H1 (cell line): ENCODE results near the gene ISM1. TPM values are rescaled to one million over a fixed set of nuclear protein-coding genes. Genes with fewer than 3 reads are reported as not detected.

Source experiments
- CTCF ChIA-PET: fragments of 300-600 bp; sonication (Branson Sonifier 250); formaldehyde crosslinking; loops from one replicate; lab custom pipeline; 2021; ENCODE audit not compliant: partially characterized antibody; lab: Charles Lee
- POLR2A ChIA-PET: fragments of 300-600 bp; sonication (Branson Sonifier 250); formaldehyde crosslinking; loops from one replicate; lab custom pipeline; 2021; ENCODE audit warnings: inconsistent platforms; ENCODE audit not compliant: partially characterized antibody; lab: Charles Lee
- DNase-seq, 2 experiments: peaks; one replicate each; pipeline versions ENCODE4 v3.0.0 to v3.0.0-alpha.2; 2010 to 2022; ENCODE audit warnings: low spot score in 2 of 2, low read depth in 1 of 2, mixed read lengths in 1 of 2
- FAIRE-seq: peaks from 2 replicates; lab custom pipeline; 2011; peaks lifted over from hg19 to GRCh38; lab: Jason Lieb, UNC
- H2AFZ ChIP-seq: 2 replicates; pipeline ENCODE4 v1.8.1; 2012; ENCODE audit warnings: low read length, inconsistent platforms
- H2AK5ac ChIP-seq: 2 replicates; pipeline ENCODE4 v1.6.1; 2013; ENCODE audit warnings: low read depth, low read length
- H2BK120ac ChIP-seq: replicated peaks from 2 replicates; pipeline ENCODE3; 2013; ENCODE audit warnings: low read depth, low read length, inconsistent platforms
- H2BK12ac ChIP-seq: 2 replicates; pipeline ENCODE4 v1.6.1; 2013; ENCODE audit warnings: low read depth, low read length
- H2BK15ac ChIP-seq: 2 replicates; pipeline ENCODE4 v1.6.1; 2013; ENCODE audit warnings: low read length
- H2BK20ac ChIP-seq: 2 replicates; pipeline ENCODE4 v1.6.1; 2013; ENCODE audit warnings: low read length
- H2BK5ac ChIP-seq: 2 replicates; pipeline ENCODE4 v1.6.1; 2013; ENCODE audit warnings: low read depth, low read length
- H3K14ac ChIP-seq: 2 replicates; pipeline ENCODE4 v1.6.1; 2013; ENCODE audit warnings: inconsistent platforms; ENCODE audit not compliant: insufficient read length
- H3K18ac ChIP-seq: 2 replicates; pipeline ENCODE4 v1.6.1; 2013; ENCODE audit warnings: low read length; ENCODE audit errors: extremely low read depth
- H3K23ac ChIP-seq: 2 replicates; pipeline ENCODE4 v1.6.1; 2013; ENCODE audit warnings: inconsistent platforms; ENCODE audit not compliant: insufficient read length
- H3K23me2 ChIP-seq: 2 replicates; pipeline ENCODE4 v1.6.1; 2013; ENCODE audit warnings: low read depth, low read length
- H3K27ac ChIP-seq: 2 replicates; pipeline ENCODE4 v1.6.1; 2011; ENCODE audit warnings: low read depth, low read length, inconsistent platforms
- H3K27me3 ChIP-seq, 4 experiments: replicated peaks in 1 of 4; 1 replicate in 1 of 4; 2 replicates in 3 of 4; pipeline versions ENCODE4 v1.6.1 to v1.8.1; 2011 to 2013; ENCODE audit warnings: low read length in 3 of 4, mild to moderate bottlenecking in 3 of 4, inconsistent platforms in 2 of 4, mixed read lengths in 2 of 4, moderate library complexity in 1 of 4; ENCODE audit not compliant: control insufficient read depth in 3 of 4, insufficient read depth in 3 of 4; ENCODE audit errors: extremely low read depth in 1 of 4
- H3K36me3 ChIP-seq, 4 experiments: 2 replicates each; pipeline versions ENCODE4 v1.6.1 to v1.8.1; 2011 to 2013; ENCODE audit warnings: mild to moderate bottlenecking in 4 of 4, low read length in 3 of 4, moderate library complexity in 2 of 4, control low read depth in 1 of 4, inconsistent platforms in 1 of 4; ENCODE audit not compliant: insufficient read depth in 4 of 4, control insufficient read depth in 2 of 4
- H3K4ac ChIP-seq: replicated peaks from 2 replicates; pipeline ENCODE3; 2013; ENCODE audit warnings: low read length, low read depth, mixed read lengths, inconsistent platforms; ENCODE audit not compliant: insufficient read length
- H3K4me1 ChIP-seq, 4 experiments: replicated peaks in 1 of 4; 1 replicate in 1 of 4; 2 replicates in 3 of 4; pipeline versions ENCODE4 v1.6.1 to v1.8.1; 2011 to 2013; ENCODE audit warnings: low read length in 3 of 4, inconsistent platforms in 2 of 4, mixed read lengths in 1 of 4; ENCODE audit not compliant: insufficient read depth in 4 of 4, control insufficient read depth in 3 of 4
- H3K4me2 ChIP-seq, 2 experiments: 2 replicates each; pipeline versions ENCODE4 v1.6.1 to v1.8.1; 2011 to 2013; ENCODE audit warnings: low read depth in 2 of 2, low read length in 2 of 2, control low read depth in 1 of 2, inconsistent platforms in 1 of 2, mild to moderate bottlenecking in 1 of 2; ENCODE audit not compliant: insufficient read depth in 1 of 2
- H3K4me3 ChIP-seq, 4 experiments: fragments of 200-600, 300-600 bp in 1 of 4; sonication (generic), shearing (Covaris generic), sonication (Bioruptor Twin) in 1 of 4; 2 replicates each; pipeline versions ENCODE4 v1.5.1 to v1.8.1; 2011 to 2016; ENCODE audit warnings: low read length in 4 of 4, low read depth in 3 of 4, control low read depth in 2 of 4, inconsistent platforms in 2 of 4, mild to moderate bottlenecking in 2 of 4, mixed read lengths in 1 of 4, moderate library complexity in 1 of 4; ENCODE audit not compliant: insufficient read depth in 2 of 4; ENCODE audit errors: extremely low read depth in 1 of 4
- H3K56ac ChIP-seq: replicated peaks from 2 replicates; pipeline ENCODE3; 2013; ENCODE audit warnings: low read depth, mild to moderate bottlenecking, mixed read lengths, low read length, inconsistent platforms; ENCODE audit not compliant: insufficient read length
- H3K79me1 ChIP-seq: 2 replicates; pipeline ENCODE4 v1.6.1; 2013; ENCODE audit warnings: low read depth, low read length, control low read depth
- H3K79me2 ChIP-seq, 2 experiments: 2 replicates each; pipeline versions ENCODE4 v1.6.1 to v1.8.1; 2012 to 2013; ENCODE audit warnings: low read length in 2 of 2, mild to moderate bottlenecking in 2 of 2, inconsistent platforms in 1 of 2; ENCODE audit not compliant: insufficient read depth in 2 of 2, control insufficient read depth in 1 of 2
- H3K9ac ChIP-seq, 4 experiments: replicated peaks in 1 of 4; 1 replicate in 1 of 4; 2 replicates in 3 of 4; pipeline versions ENCODE4 v1.6.1 to v1.8.1; 2011 to 2013; ENCODE audit warnings: low read depth in 3 of 4, low read length in 3 of 4, control low read depth in 2 of 4, mild to moderate bottlenecking in 2 of 4, moderate library complexity in 2 of 4, inconsistent platforms in 1 of 4; ENCODE audit errors: extremely low read depth in 1 of 4
- H3K9me3 ChIP-seq, 2 experiments: 2 replicates each; pipeline versions ENCODE4 v1.6.1 to v1.8.1; 2012 to 2013; ENCODE audit warnings: mild to moderate bottlenecking in 2 of 2, moderate library complexity in 2 of 2, control low read depth in 1 of 2, inconsistent platforms in 1 of 2, low read depth in 1 of 2, low read length in 1 of 2, mixed read lengths in 1 of 2; ENCODE audit not compliant: insufficient read depth in 2 of 2
- H4K20me1 ChIP-seq, 2 experiments: replicated peaks in 1 of 2; 2 replicates each; pipeline versions ENCODE3 to v1.8.1; 2011 to 2013; ENCODE audit warnings: inconsistent platforms in 2 of 2, low read length in 2 of 2, mild to moderate bottlenecking in 1 of 2; ENCODE audit not compliant: insufficient read depth in 2 of 2, control insufficient read depth in 1 of 2
- H4K5ac ChIP-seq: 2 replicates; pipeline ENCODE4 v1.6.1; 2013; ENCODE audit warnings: low read length, low read depth, mixed read lengths, inconsistent platforms; ENCODE audit not compliant: insufficient read length
- H4K8ac ChIP-seq: 2 replicates; pipeline ENCODE4 v1.8.0; 2013; ENCODE audit warnings: mild to moderate bottlenecking, moderate library complexity, low read length, inconsistent platforms; ENCODE audit not compliant: insufficient read depth; ENCODE audit errors: extremely low read depth
- H4K91ac ChIP-seq: replicated peaks from 2 replicates; pipeline ENCODE3; 2013; ENCODE audit warnings: low read length, mixed read lengths, inconsistent platforms; ENCODE audit not compliant: insufficient read length
- ATF3 ChIP-seq: IDR thresholded peaks from 2 replicates; pipeline ENCODE4 v1.6.1; 2011; ENCODE audit warnings: low read depth, mild to moderate bottlenecking, low read length; ENCODE audit not compliant: insufficient read depth
- CHD1 ChIP-seq: IDR thresholded peaks from 2 replicates; pipeline ENCODE4 v1.6.1; 2012; ENCODE audit warnings: low read depth, low read length, improper control_type of control experiment
- NRF1 ChIP-seq: IDR thresholded peaks from 2 replicates; pipeline ENCODE4 v1.6.1; 2011; ENCODE audit warnings: mild to moderate bottlenecking, low read depth, low read length, improper control_type of control experiment
- WGBS, 2 experiments: shearing (Covaris generic) in 1 of 2; methylation state at CpG; one replicate each; pipeline versions ENCODE4 v1.1.6 to v1.1.7; 2013 to 2015; ENCODE audit warnings: low lambda C conversion rate in 2 of 2, mixed read lengths in 2 of 2, inconsistent platforms in 1 of 2, low coverage in 1 of 2, missing lambda C conversion rate in 1 of 2; ENCODE audit not compliant: insufficient replicate concordance in 2 of 2, insufficient coverage in 1 of 2, insufficient read length in 1 of 2; ENCODE audit errors: extremely low coverage in 1 of 2, missing lambda C conversion rate in 1 of 2; 5-methylcytosine and 5-hydroxymethylcytosine counted together
- polyA plus RNA-seq, 7 experiments: library from polyadenylated mRNA; depleted of rRNA in 3 of 7; stranded (reverse) in 5 of 7; unstranded in 2 of 7; fragments of >200 nt in 5 of 7; fragments of 200-250 nt in 2 of 7; gene quantifications; 1 replicate in 5 of 7; 2 replicates in 1 of 7; 4 replicates in 1 of 7; pipeline versions ENCODE4 v1.2.1 to v1.2.3, GENCODE V29; 2011 to 2013; ENCODE audit warnings: missing spikeins in 2 of 7, mixed read lengths in 2 of 7
- total RNA-seq: library from RNA; stranded (reverse); fragmentation: NEBNext Ultra II Directional; extraction: Animal tissue kit (Norgen Biotek cat#: 25700); gene quantifications from 2 replicates; pipeline ENCODE4 v1.2.1, GENCODE V29; 2021

The ISM1 gene
- total and polyA plus RNA-seq, 2 of the 8 experiments (the other 6 are each of a cell fraction or from before 2014, with no cell fraction given) = 0.62 to 0.97 TPM

- Histone ChIP-seq H3K9ac (no peak overlapping the region), H2AK5ac (no peak overlapping the region), H2BK5ac (no peak overlapping the region), H3K27ac (no peak overlapping the region), H4K20me1 (no peaks in the 10 kb centered on the region), H4K91ac (no peak overlapping the region), H3K27me3 (no peaks in the 10 kb centered on the region), H2BK120ac (no peak overlapping the region), H3K4me1 (peaks cover 0 to 2% (median 0%) of the 10 kb centered on the region in 4 experiments; a peak in 2 of 7 replicates), H3K14ac (no peak overlapping the region), H3K23ac (no peak overlapping the region), H3K4me3 (no peak overlapping the region), H2BK20ac (no peak overlapping the region), H4K8ac (no peak overlapping the region), H3K36me3 (no peaks in the 10 kb centered on the region), H3K9me3 (no peaks in the 10 kb centered on the region), H3K79me1 (no peaks in the 10 kb centered on the region), H2BK15ac (no peak overlapping the region), H4K5ac (no peak overlapping the region), H3K18ac (no peak overlapping the region), H3K23me2 (peaks cover 3% of the 10 kb centered on the region), H3K4ac (no peak overlapping the region), H3K4me2 (no peak overlapping the region), H3K56ac (no peak overlapping the region), H2BK12ac (0 out of 2 replicates have a peak overlapping the region, but pooled peaks have one; percentile 5), H3K79me2 (no peaks in the 10 kb centered on the region), H2AFZ (no peak overlapping the region)
- 80% methylated on average over 5 of the region's 5 CpGs; no CpG with 5 or more reads in 1 of the 2 experiments for WGBS, 2 experiments
- CTCF ChIA-PET = interaction anchor here (1.0 to 2.0 kb wide), 2 partner anchors 96 to 340 kb away, joined by 3 to 6 read pairs; no protein-coding TSS in a partner anchor
- DNase-seq (no peak), FAIRE-seq (no peak)
- POLR2A ChIA-PET = no interaction called here
- TF ChIP-seq CHD1 = no peak
- TF ChIP-seq ATF3 = no peak
- TF ChIP-seq NRF1 = no peak
Measured at GRCh38 chr20:13205848-13206434, 15.1 kb upstream of the ISM1 start.
